ENCODE measurements around the gene TBX6. TPM values are rescaled to one million over a fixed set of nuclear protein-coding genes. Genes with fewer than 3 reads are reported as not detected.

The TBX6 gene
- total and polyA plus RNA-seq, 2 of the 4 experiments (the other 2 are of a cell fraction) = 0.10 TPM; not detected in 1

GRCh38 chr16:30086291-30087140 lies 5.2 kb downstream of the TBX6 start:
- H3K27ac ChIP-seq (ENCODE audit: insufficient read depth, low read length) = no peak overlapping the region
- H4K5ac ChIP-seq (ENCODE audit: low read depth, low read length) = no peak overlapping the region
- no TSS peak for BruUV-seq (replicated peaks)
- TF ChIP-seq BHLHE40 (IDR thresholded peaks at IDR 0.05; ENCODE audit: low read depth, low read length) (no peak), RFX5 (IDR thresholded peaks at IDR 0.05; ENCODE audit: low read depth, low read length) (no peak), RCOR1 (IDR thresholded peaks at IDR 0.05; ENCODE audit: insufficient replicate concordance, low read length) (no peak), MXI1 (IDR thresholded peaks at IDR 0.05; ENCODE audit: borderline replicate concordance, low read depth, low read length) (no peak), CTCF (conservative IDR thresholded peaks at IDR 0.05; ENCODE audit: low read depth, low read length) (no peak), POLR2A (IDR thresholded peaks at IDR 0.05; ENCODE audit: low read depth, low read length) (no peak), FOS (IDR thresholded peaks at IDR 0.05; ENCODE audit: low read depth, low read length) (no peak)
- 90% methylated on average over 11 of the region's 27 CpGs; no CpG with 5 or more reads in 1 of the 2 experiments for WGBS, 2 experiments (ENCODE audit: extremely low coverage in 2 of 2, insufficient read length in 1 of 2)
- H2AK9ac ChIP-seq (replicated peaks; ENCODE audit: low read depth, low read length, poor library complexity) = no peak overlapping the region
- peaks cover 12% of the 10 kb centered on the region for H4K20me1 ChIP-seq (ENCODE audit: insufficient read depth, low read length)
- no peaks in the 10 kb centered on the region for H3K9me1 ChIP-seq (ENCODE audit: insufficient read depth, low read length)
- H2AFZ ChIP-seq (replicated peaks; ENCODE audit: low read length, poor library complexity) = no peak overlapping the region
- H3K4me3 ChIP-seq (ENCODE audit: insufficient read depth, low read depth, low read length) = no peak overlapping the region
- H3K4me1 ChIP-seq (ENCODE audit: control insufficient read depth, insufficient read depth, low read length) = 0 out of 2 replicates have a peak, but pooled peaks cover 2% of the 10 kb centered on the region
- no peak overlapping the region for H2BK120ac ChIP-seq (ENCODE audit: low read depth, low read length)
- H4K8ac ChIP-seq (ENCODE audit: low read depth in 2 of 2, low read length in 2 of 2) = no peak overlapping the region
- no peak overlapping the region for H3K4ac ChIP-seq (ENCODE audit: low read depth, low read length)
- no peak overlapping the region for H3K4me2 ChIP-seq (ENCODE audit: low read depth, low read length)
- ATAC-seq (ENCODE audit: low read depth) = no peak
- H3K14ac ChIP-seq (replicated peaks; ENCODE audit: low read depth, low read length) = no peak overlapping the region
- H2BK20ac ChIP-seq (ENCODE audit: low read depth, low read length) = no peak overlapping the region
- H3K23ac ChIP-seq (ENCODE audit: low read depth, low read length) = no peak overlapping the region
- intact Hi-C loops (cut with micrococcal nuclease) = no loop called here
- no peaks in the 10 kb centered on the region for H3K27me3 ChIP-seq (ENCODE audit: control insufficient read depth, insufficient read depth, low read length)
- in situ Hi-C loops (cut with MboI; ENCODE audit: low sequenced_read_pairs) = no loop called here
- no peak overlapping the region for H3K9ac ChIP-seq (ENCODE audit: low read depth, low read length)
- H3K18ac ChIP-seq (ENCODE audit: low read depth, low read length) = no peak overlapping the region
- H2BK5ac ChIP-seq (ENCODE audit: low read depth, low read length, poor library complexity, severe bottlenecking) = no peak overlapping the region
- no peak overlapping the region for H3K56ac ChIP-seq (ENCODE audit: extremely low read depth, insufficient read depth, low read length)
- H2BK15ac ChIP-seq (ENCODE audit: low read depth, low read length) = no peak overlapping the region
- H3K79me1 ChIP-seq (ENCODE audit: low read depth in 1 of 2, low read length in 2 of 2) = peaks cover 6 to 16% of the 10 kb centered on the region in 2 experiments
- H3K9me3 ChIP-seq (ENCODE audit: control insufficient read depth, insufficient read depth, low read length) = no peaks in the 10 kb centered on the region
- ChIA-PET CTCF (no interaction called here), POLR2A (ENCODE audit: unreplicated experiment) (no interaction called here)
- no peak overlapping the region for H4K91ac ChIP-seq (ENCODE audit: insufficient read depth, low read depth, low read length)
- H3K36me3 ChIP-seq (ENCODE audit: control insufficient read depth, insufficient read depth, low read length) = peaks cover 41% of the 10 kb centered on the region
- DNase-seq = no peak
- no peak overlapping the region for H2AK5ac ChIP-seq (ENCODE audit: low read depth, low read length)
- dilution Hi-C loops (cut with HindIII; ENCODE audit: low sequenced_read_pairs, unreplicated experiment) = no loop called here
